HL-60/S4 (cell line): ENCODE measurements around the gene DALRD3.

Source experiments
- in situ Hi-C: fragments of 300-500 bp; cut with MboI; formaldehyde crosslinking; loops from 2 replicates; pipeline ENCODE4 v1.14.3; 2022; ENCODE audit warnings: low sequenced_read_pairs

The DALRD3 gene

DNA sequence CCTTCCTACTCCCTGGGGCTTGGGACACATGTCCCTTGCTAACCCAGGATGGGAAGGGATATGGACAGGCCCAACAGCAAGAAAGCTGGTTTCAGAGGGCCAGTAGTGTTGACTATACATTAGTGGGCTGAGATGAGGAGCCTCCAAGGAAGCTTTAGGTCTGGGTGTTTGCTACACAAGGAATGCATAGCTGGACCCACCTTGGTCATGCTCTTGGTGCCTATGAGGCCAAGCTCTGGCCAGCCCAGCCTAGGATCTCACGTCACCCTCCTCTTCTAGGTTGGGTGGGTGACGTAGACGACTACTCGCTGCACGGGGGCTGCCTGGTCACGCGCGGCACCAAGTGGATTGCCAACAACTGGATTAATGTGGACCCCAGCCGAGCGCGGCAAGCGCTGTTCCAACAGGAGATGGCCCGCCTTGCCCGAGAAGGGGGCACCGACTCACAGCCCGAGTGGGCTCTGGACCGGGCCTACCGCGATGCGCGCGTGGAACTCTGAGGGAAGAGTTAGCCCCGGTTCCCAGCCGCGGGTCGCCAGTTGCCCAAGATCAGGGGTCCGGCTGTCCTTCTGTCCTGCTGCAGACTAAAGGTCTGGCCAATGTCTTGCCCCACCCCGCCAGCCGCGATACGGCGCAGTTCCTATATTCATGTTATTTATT lies 11.8 kb downstream of the DALRD3 start:
- in situ Hi-C loops = no loop called here

DNA sequence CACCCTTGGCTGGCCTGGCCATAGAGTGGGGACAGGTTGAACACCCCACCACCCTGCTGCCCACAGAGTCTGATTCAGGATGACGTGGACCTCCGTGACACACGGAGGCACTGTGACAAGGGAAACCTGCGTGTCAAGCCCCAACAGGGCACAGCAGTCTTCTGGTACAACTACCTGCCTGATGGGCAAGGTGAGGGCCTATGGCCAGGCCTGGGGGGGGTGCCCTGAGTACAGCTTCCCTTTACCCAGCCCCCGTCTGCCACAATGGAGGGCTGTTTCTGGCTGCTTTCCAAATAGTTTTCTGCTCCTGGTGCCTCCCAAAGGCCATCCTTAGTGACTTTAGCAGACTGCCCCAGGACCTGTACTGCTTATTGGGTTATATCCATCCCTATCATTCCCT lies 12.4 kb downstream of the DALRD3 start:
- in situ Hi-C loops = no loop called here

DNA sequence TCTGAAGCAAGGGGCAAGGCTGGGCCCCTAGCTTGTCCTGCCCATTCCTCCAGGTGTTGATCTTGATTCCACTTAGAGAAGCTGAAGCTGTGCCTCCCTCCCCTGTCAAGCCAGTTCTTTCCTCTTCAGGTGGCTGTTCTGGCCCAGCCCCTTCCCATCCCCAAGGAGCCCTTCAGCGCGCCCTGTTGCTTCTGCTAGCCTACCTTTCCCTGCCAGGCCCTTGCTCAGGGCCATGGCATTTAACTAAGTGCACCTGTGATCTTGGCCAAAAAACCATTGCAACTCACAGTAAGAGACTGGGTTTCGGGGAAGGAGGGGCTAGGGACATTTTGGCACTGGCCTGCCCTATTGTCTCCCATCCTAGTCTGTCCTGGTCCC lies 13.1 kb downstream of the DALRD3 start:
- in situ Hi-C loops = no loop called here

DNA sequence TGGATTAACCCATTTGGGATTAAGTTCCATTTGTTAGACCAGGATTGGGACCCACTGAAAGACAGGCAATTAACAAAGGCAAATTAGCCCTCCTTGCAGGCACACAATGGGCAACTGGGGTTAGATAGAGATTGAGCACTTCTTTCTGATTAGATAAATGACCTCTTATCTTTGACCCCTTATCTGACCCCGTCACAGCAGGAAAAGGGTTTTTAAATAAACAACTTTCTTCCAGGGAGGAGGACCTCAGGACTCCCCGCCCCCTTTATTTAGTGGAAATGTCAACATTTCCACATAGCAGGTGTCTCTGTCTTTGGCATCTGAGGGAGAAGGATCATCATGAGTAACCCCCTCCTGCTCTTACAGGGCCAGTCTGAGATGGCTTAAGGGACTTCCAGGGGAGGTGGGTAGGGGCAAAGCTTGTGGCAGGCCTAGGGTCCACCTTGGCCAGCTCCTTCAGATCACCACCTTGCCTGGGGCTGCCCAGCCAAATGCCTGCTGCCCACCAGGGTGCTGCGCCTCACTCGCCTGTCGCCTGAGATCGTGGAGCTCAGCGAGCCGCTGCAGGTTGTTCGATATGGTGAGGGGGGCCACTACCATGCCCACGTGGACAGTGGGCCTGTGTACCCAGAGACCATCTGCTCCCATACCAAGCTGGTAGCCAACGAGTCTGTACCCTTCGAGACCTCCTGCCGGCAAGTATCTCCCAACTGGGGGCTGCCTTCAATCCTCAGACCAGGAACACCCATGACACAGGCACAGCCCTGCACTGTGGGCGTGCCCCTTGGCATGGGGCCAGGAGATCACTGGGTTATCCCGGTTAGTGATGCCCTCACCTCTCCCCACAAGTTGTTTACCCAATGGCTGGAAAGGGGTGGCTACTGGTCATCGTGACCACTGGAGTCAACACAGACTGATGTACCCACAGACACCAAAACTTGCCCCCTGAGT lies 13.8 kb downstream of the DALRD3 start:
- in situ Hi-C loops = no loop called here

- in situ Hi-C loops = no loop called here
These were observed 17.2 kb downstream of the DALRD3 start for GRCh38 chr3:49001155-49001554.

GRCh38 chr3:48999085-48999858 lies 19.1 kb downstream of the DALRD3 start:
- in situ Hi-C loops = no loop called here

DNA sequence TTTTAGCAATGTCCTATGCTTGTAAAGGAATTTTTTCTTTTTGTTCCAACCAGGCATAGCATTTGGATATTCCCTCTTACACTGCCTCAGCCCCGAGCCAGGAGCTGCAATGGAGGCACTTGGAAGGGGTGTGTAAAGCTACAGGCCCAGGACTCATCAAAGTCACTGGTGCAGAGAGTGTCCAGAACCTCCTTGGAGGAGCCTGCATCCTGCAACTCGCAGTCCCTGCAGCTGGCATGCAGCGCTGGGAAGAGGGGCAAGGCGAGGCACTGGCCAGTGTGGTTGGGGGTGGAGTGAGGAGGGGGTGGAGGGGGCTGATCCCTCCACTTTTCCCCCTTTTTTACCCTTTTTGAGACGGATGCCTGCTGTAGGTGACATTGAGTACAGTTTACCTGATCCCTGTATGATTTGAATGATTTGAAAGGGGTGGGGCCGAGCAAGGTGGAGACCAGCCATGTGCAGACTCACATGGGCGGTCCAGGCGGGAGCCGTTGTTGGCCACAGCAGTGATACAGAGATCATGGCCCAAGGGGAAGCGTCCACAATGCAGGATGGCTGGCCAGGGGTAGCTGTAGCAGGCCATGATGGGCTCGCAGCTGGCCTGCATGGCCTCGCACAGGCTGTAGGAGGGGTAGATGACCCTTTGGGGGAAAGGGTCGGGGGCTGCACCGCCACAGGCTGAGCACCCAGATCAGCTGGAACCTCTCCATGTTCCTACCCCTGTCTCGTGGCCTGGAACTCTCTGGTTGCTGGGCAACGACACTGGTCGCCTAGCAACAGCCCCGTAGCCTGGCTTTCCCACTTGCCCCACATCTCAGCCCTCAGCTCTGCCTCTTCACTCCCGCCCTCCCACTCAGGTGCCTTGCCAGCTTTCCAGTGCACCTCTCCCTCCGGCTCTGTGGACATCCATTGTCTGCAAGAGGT lies 20.4 kb downstream of the DALRD3 start:
- in situ Hi-C loops = no loop called here

GRCh38 chr3:48997102-48997635 lies 21.2 kb downstream of the DALRD3 start:
- in situ Hi-C loops = no loop called here

DNA sequence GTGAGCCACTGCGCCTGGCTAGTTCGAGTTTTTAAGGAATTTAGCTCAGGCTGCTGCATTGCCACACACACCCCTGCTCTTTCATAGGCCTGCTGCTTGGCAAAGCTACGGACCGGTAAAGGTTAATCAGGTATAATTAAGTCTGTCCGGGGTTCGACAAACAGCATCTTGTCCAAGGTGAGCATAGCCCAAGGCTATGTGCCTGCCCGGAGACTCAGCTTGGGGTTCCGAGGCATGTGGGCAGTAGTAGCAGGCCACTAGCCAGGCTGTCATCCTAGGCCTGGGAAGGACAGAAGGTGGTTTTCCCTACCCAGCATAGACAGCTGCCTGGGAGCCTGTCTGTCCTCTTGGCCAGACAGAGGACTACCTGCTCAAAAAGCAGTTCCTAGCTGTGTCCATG lies 21.7 kb downstream of the DALRD3 start:
- in situ Hi-C loops = no loop called here

DNA sequence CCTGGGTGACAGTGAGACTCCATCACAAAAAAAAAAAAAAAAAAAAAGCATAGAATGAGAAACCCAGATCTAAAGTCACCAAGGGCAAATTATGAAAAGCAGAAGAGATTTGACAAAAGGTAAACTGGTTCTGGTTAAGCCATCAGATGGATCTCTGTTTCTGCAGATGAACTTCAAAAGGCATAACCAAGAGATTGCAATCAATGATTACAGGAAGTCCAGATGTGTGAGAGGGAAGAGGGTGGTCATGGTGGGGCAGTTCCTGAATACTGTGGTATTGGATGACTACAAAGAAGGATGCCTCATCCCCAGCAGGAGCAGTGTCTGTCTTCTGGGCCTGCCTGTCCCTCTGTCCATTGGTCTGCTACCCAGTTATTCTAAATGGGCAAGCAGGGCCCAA lies 24.5 kb downstream of the DALRD3 start:
- in situ Hi-C loops = no loop called here

- in situ Hi-C loops = no loop called here
These were observed 26.4 kb downstream of the DALRD3 start for GRCh38 chr3:48991851-48992545.

DNA sequence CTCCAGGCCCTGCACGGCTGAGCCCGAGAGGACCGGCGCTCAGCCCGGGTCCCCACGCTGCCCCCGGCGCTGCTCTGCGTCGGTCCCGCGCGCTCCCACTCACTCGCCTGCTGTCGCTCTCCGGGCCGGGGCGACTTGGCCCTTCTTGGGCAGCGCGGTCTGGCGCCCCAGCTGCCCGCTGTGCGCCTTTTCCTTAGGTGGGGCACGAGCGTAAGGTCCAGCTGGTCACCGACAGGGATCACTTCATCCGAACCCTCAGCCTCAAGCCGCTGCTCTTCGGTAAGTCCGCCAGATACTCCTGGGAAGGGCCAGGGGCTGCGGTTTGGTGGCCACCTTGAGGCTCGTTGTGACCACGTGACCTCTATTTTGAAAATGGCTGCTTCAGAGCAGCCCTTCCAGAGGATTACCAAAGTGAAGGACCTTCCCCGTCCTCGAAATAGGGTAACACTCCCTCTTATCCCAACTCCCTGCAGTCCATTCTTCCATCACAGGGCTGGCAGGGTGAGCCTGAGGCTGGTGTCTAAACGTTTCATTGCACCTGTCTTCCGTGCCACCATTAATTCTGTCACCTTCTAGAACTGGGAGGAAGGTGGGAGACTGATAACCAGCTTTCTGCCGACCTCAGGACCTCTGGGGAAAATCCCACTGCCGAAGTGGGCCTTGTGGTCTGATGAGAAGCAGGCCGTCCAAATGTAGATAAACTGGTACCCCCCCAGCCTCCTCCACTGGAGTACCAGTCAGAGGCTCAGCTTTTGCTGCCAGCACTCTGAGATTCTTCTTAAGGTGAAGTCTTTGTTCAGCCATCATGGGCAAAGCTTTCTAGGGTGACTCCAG lies 27.5 kb downstream of the DALRD3 start:
- in situ Hi-C loops = no loop called here

DNA sequence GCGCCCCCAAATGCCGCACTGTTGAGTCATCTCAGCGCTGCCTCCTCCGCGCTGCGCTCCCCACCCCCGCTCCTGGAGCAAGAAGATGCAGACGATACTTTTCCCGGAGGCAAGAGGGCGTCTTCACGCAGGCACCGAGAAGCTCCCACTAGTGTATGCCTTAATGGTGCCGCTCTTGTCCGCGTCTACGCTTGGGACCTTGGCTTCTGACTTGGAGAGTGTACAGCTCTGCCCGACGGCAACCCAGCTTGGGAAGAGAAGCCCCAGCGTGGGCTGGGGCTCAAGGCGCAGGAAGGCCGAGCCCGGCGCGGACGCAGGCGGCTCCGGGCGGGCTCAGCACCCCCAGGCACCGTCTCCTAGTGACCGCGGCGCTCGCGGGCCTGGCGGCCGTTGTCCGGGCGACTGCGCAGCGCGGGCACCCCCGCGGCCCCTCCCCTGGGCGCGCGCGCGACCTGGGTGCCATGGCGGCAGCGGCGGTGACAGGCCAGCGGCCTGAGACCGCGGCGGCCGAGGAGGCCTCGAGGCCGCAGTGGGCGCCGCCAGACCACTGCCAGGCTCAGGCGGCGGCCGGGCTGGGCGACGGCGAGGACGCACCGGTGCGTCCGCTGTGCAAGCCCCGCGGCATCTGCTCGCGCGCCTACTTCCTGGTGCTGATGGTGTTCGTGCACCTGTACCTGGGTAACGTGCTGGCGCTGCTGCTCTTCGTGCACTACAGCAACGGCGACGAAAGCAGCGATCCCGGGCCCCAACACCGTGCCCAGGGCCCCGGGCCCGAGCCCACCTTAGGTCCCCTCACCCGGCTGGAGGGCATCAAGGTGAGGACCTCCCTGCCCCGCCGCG lies 28.4 kb downstream of the DALRD3 start, which contains the start of gene P4HTM:
TSS of gene P4HTM (plus strand) at position 446 of the 840 bp plus-strand sequence. CDS start at position 462, 16 bp downstream.
- in situ Hi-C loops = no loop called here

- in situ Hi-C loops = no loop called here
These were observed 29.1 kb downstream of the DALRD3 start for GRCh38 chr3:48989126-48989795.

DNA sequence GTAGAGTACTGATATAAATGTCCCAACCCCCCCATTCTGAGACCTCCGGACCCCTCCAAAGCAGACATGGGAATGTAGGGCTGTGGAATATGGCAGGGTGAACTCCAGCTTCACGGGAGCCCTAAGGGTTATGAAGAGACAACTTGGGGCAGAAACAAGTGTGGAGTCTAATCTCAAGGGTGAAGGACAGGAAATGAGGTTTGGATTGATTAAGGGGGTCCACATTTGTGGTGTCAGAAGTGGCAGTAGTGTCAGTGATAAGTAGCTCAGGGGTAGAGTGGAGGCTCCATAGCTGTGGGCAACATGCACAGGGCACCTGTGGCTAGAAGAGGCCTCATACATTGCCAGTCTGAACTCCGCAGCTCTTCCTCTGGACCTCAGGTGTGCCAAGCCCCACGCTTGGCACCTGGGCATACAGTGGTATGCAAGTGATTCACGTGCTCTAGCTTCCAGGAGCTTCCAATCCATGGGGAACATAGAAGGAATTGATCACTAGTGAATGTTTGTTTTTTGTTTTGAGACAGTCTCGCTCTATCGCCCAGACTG lies 32.5 kb downstream of the DALRD3 start:
- in situ Hi-C loops = no loop called here

DNA sequence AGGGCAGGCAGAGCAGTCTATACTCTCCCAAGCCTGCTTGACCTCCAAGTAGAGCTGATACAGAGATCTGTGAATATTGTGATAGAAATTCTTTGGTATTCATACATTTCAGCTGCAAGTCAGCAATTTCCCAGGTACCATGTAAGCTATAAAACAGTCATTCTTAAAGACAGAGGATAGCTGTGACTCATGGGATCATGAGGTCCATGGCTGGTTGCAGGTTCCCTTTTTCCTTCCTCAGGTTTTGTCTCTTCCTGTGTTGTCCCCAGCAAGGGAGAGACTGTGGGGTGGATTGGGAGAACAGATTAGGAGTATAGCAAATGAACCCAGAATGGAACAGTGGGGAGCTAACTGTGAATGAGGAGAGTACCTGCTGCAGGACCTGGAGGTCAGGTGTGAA lies 33.7 kb downstream of the DALRD3 start:
- in situ Hi-C loops = no loop called here

- in situ Hi-C loops = no loop called here
These were observed 35.3 kb downstream of the DALRD3 start for GRCh38 chr3:48983096-48983495.
